ENCODE data around the gene TMEM207.

The TMEM207 gene

GRCh38 chr3:190388703-190389102, 61.0 kb downstream of the TMEM207 start:
- no peak overlapping the region for H3K9ac ChIP-seq (ENCODE audit: insufficient read length)
- no peaks in the 10 kb centered on the region for H3K36me3 ChIP-seq (ENCODE audit: insufficient read depth, low read length)
- no peak overlapping the region for H3K27ac ChIP-seq
- TF ChIP-seq EZH2 (IDR thresholded peaks at IDR 0.05) = no peak
- no peak overlapping the region for H3K4me3 ChIP-seq
- H3K9me3 ChIP-seq (ENCODE audit: low read depth, low read length) = no peaks in the 10 kb centered on the region
- no peak for DNase-seq (ENCODE audit: low read depth, low spot score)

GRCh38 chr3:190387578-190388213, 62.0 kb downstream of the TMEM207 start, which contains the start of gene CLDN16:
Gene CLDN16, plus strand, starts transcription at chr3:190388163. Its CDS starts 167 bp downstream, at chr3:190388330.
- DNase-seq (ENCODE audit: low read depth, low spot score) = no peak
- no peak within 1 kb of the TSS for H3K9ac ChIP-seq (ENCODE audit: insufficient read length)
- H3K27ac ChIP-seq = peak within 1 kb of the TSS; percentile 32; the same call in 1 of the 2 replicates
- no peak for TF ChIP-seq FOXP2 (optimal IDR thresholded peaks at IDR 0.05; ENCODE audit: control extremely low read depth, extremely low read length, insufficient read depth)
- no peak for TF ChIP-seq POLR2AphosphoS5 (IDR thresholded peaks at IDR 0.05; ENCODE audit: borderline replicate concordance, low read depth, low read length)
- TF ChIP-seq EZH2 (IDR thresholded peaks at IDR 0.05) = no peak
- H3K9me3 ChIP-seq (ENCODE audit: low read depth, low read length) = no peaks in the 10 kb centered on the region
- H3K4me3 ChIP-seq = no peak within 1 kb of the TSS
- H3K36me3 ChIP-seq (ENCODE audit: insufficient read depth, low read length) = no peaks in the 10 kb centered on the region

GRCh38 chr3:190385731-190386688, 63.7 kb downstream of the TMEM207 start:
- Histone ChIP-seq H3K9ac (ENCODE audit: insufficient read length) (peak overlapping the region; percentile 4), H3K27ac (peak overlapping the region; percentile 58), H3K9me3 (ENCODE audit: low read depth, low read length) (no peaks in the 10 kb centered on the region), H3K4me3 (no peak overlapping the region), H3K36me3 (ENCODE audit: insufficient read depth, low read length) (no peaks in the 10 kb centered on the region)
- TF ChIP-seq POLR2AphosphoS5 (IDR thresholded peaks at IDR 0.05; ENCODE audit: borderline replicate concordance, low read depth, low read length) (no peak), EZH2 (IDR thresholded peaks at IDR 0.05) (no peak), FOXP2 (optimal IDR thresholded peaks at IDR 0.05; ENCODE audit: control extremely low read depth, extremely low read length, insufficient read depth) (no peak)
- no peak for DNase-seq (ENCODE audit: low read depth, low spot score)

- Histone ChIP-seq H3K9me3 (ENCODE audit: low read depth, low read length) (no peaks in the 10 kb centered on the region), H3K27ac (peak overlapping the region; percentile 28; the same call in 1 of the 2 replicates), H3K9ac (ENCODE audit: insufficient read length) (no peak overlapping the region), H3K36me3 (ENCODE audit: insufficient read depth, low read length) (no peaks in the 10 kb centered on the region), H3K4me3 (no peak overlapping the region)
- TF ChIP-seq POLR2AphosphoS5 (IDR thresholded peaks at IDR 0.05; ENCODE audit: borderline replicate concordance, low read depth, low read length) (no peak), EZH2 (IDR thresholded peaks at IDR 0.05) (no peak), FOXP2 (optimal IDR thresholded peaks at IDR 0.05; ENCODE audit: control extremely low read depth, extremely low read length, insufficient read depth) (no peak)
- DNase-seq (ENCODE audit: low read depth, low spot score) = no peak
These were observed 65.4 kb downstream of the TMEM207 start for GRCh38 chr3:190384309-190384756.

GRCh38 chr3:190382082-190382481, 67.6 kb downstream of the TMEM207 start:
- Histone ChIP-seq H3K9me3 (ENCODE audit: low read depth, low read length) (no peaks in the 10 kb centered on the region), H3K27ac (peak overlapping the region; percentile 93), H3K36me3 (ENCODE audit: insufficient read depth, low read length) (no peaks in the 10 kb centered on the region), H3K4me3 (no peak overlapping the region), H3K9ac (ENCODE audit: insufficient read length) (peak overlapping the region; percentile 22)
- no peak for TF ChIP-seq FOXP2 (optimal IDR thresholded peaks at IDR 0.05; ENCODE audit: control extremely low read depth, extremely low read length, insufficient read depth)
- no peak for TF ChIP-seq EZH2 (IDR thresholded peaks at IDR 0.05)
- TF ChIP-seq POLR2AphosphoS5 (IDR thresholded peaks at IDR 0.05; ENCODE audit: borderline replicate concordance, low read depth, low read length) = no peak
- DNase-seq (ENCODE audit: low read depth, low spot score) = no peak

GRCh38 chr3:190381441-190381840, 68.3 kb downstream of the TMEM207 start:
- no peaks in the 10 kb centered on the region for H3K36me3 ChIP-seq (ENCODE audit: insufficient read depth, low read length)
- peak overlapping the region; percentile 93 for H3K27ac ChIP-seq

GRCh38 chr3:190380184-190380583, 69.5 kb downstream of the TMEM207 start:
- TF ChIP-seq EZH2 (IDR thresholded peaks at IDR 0.05) = no peak
- peak overlapping the region; percentile 93 for H3K27ac ChIP-seq

More at GRCh38 chr3:190381441-190381840, 68.3 kb downstream of the TMEM207 start:
- Histone ChIP-seq H3K9me3 (ENCODE audit: low read depth, low read length) (no peaks in the 10 kb centered on the region), H3K9ac (ENCODE audit: insufficient read length) (peak overlapping the region; percentile 22), H3K4me3 (no peak overlapping the region)
- TF ChIP-seq FOXP2 (optimal IDR thresholded peaks at IDR 0.05; ENCODE audit: control extremely low read depth, extremely low read length, insufficient read depth) = no peak
- TF ChIP-seq POLR2AphosphoS5 (IDR thresholded peaks at IDR 0.05; ENCODE audit: borderline replicate concordance, low read depth, low read length) = no peak
- TF ChIP-seq EZH2 (IDR thresholded peaks at IDR 0.05) = no peak
- no peak for DNase-seq (ENCODE audit: low read depth, low spot score)

More at GRCh38 chr3:190380184-190380583, 69.5 kb downstream of the TMEM207 start:
- no peak overlapping the region for H3K4me3 ChIP-seq
- H3K9ac ChIP-seq (ENCODE audit: insufficient read length) = no peak overlapping the region
- no peaks in the 10 kb centered on the region for H3K9me3 ChIP-seq (ENCODE audit: low read depth, low read length)
- H3K36me3 ChIP-seq (ENCODE audit: insufficient read depth, low read length) = no peaks in the 10 kb centered on the region
- peak; percentile 75 for DNase-seq (ENCODE audit: low read depth, low spot score)

Measured in SK-N-MC (cell line).